ENCODE measurements around the gene RIPOR3. TPM values are rescaled to one million over a fixed set of nuclear protein-coding genes. Genes with fewer than 3 reads are reported as not detected.

Gene RIPOR3
- total RNA-seq, 1 experiment from 2014 or later: 0.46 TPM

DNA sequence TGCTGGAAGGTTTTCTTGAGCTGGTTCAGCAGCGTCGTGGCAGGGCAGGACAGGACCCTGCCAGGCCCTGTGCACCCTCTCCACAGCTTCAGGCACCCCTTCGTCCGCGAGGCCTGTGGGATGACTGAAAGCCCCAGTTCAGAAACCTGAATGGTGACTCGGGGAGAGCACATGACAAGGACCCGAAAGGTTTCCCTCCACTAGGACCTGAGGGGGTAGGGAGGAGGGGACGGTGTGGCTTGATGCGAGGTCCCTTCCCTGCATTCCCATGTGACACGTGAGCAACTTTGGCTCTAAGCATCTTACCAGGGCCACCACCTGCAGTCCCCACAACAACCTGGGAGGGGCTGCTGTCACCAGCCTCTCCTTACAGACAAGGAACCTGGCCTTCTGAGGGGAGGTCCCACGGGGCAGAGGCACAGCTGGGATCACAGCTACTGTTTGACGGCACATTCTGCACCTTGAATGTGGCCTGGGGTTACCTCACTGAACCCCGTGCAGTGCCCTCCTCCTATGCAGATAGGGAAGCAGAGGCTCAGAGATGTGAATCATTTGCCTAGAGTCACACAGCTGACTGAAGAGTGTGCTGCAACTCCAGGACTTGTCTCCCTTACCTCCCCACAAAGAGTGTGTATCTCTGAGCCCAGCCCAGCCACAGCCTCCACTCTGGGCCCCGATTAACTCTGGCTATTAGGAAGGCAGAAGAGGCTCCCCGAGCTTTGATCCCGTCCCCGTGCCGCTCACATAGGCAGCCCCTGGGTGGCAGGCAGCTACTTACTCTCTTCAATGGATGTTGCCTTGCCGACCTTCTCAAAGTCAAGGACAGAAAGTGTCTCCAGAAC is 96.5 kb downstream of the RIPOR3 start:
- WGBS (ENCODE audit: extremely low coverage, insufficient read length, low lambda C conversion rate): no CpG with 5 or more reads among the region's 19 CpGs
- TF ChIP-seq, protein P1, sequence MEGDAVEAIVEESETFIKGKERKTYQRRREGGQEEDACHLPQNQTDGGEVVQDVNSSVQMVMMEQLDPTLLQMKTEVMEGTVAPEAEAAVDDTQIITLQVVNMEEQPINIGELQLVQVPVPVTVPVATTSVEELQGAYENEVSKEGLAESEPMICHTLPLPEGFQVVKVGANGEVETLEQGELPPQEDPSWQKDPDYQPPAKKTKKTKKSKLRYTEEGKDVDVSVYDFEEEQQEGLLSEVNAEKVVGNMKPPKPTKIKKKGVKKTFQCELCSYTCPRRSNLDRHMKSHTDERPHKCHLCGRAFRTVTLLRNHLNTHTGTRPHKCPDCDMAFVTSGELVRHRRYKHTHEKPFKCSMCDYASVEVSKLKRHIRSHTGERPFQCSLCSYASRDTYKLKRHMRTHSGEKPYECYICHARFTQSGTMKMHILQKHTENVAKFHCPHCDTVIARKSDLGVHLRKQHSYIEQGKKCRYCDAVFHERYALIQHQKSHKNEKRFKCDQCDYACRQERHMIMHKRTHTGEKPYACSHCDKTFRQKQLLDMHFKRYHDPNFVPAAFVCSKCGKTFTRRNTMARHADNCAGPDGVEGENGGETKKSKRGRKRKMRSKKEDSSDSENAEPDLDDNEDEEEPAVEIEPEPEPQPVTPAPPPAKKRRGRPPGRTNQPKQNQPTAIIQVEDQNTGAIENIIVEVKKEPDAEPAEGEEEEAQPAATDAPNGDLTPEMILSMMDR (conservative IDR thresholded peaks at IDR 0.05): no peak
- H3K9me3 Mint-ChIP-seq: no peaks in the 10 kb centered on the region
- no peak overlapping the region for H4K5ac ChIP-seq (ENCODE audit: insufficient read length, low read depth, low read length)
- H4K20me1 ChIP-seq (ENCODE audit: control insufficient read depth, insufficient read depth, insufficient read length): no peaks in the 10 kb centered on the region
- peaks cover 1% of the 10 kb centered on the region; the same call in 1 of the 2 replicates for H3K27me3 Mint-ChIP-seq (ENCODE audit: low read depth)
- peak; percentile 52 for DNase-seq
- no peaks in the 10 kb centered on the region for H3K9me3 ChIP-seq (ENCODE audit: control insufficient read depth, low read depth, low read length)
- H3K4me1 ChIP-seq (ENCODE audit: insufficient read depth, low read length): no peaks in the 10 kb centered on the region
- no peak overlapping the region for H3K4ac ChIP-seq (ENCODE audit: low read depth, low read length)
- H2BK120ac ChIP-seq (ENCODE audit: low read depth, low read length, poor library complexity, severe bottlenecking): no peak overlapping the region
- H2AFZ ChIP-seq (ENCODE audit: low read length): no peak overlapping the region
- no peak overlapping the region for H2BK12ac ChIP-seq (ENCODE audit: insufficient read length, low read depth, low read length)
- H3T11ph ChIP-seq (ENCODE audit: low read length): no peak overlapping the region
- H4K91ac ChIP-seq (ENCODE audit: insufficient read length, low read depth, low read length): no peak overlapping the region
- peaks cover 0 to under 1% (median 0%) of the 10 kb centered on the region in 3 experiments; a peak in 2 of 7 replicates for H3K36me3 Mint-ChIP-seq (ENCODE audit: insufficient read depth in 1 of 3, low read depth in 3 of 3)
- no peak overlapping the region for H2BK5ac ChIP-seq (ENCODE audit: insufficient read length, low read length)
- H3K23me2 ChIP-seq (ENCODE audit: insufficient read length, low read depth, low read length, poor library complexity, severe bottlenecking): no peaks in the 10 kb centered on the region
- H3K4me3 Mint-ChIP-seq: no peak overlapping the region
- no peaks in the 10 kb centered on the region for H3K27me3 ChIP-seq (ENCODE audit: insufficient read depth, low read length)
- H3K23ac ChIP-seq (ENCODE audit: insufficient read length, low read depth, low read length): no peak overlapping the region
- H2BK20ac ChIP-seq (ENCODE audit: low read depth, low read length, poor library complexity, severe bottlenecking): no peak overlapping the region
- no peak overlapping the region for H3K56ac ChIP-seq (ENCODE audit: insufficient read length, low read depth, low read length)
- H3K9ac ChIP-seq (ENCODE audit: extremely low read depth, insufficient read length, low read length): no peak overlapping the region
- H2AK5ac ChIP-seq (ENCODE audit: insufficient read length, low read length): no peak overlapping the region
- H3K18ac ChIP-seq (ENCODE audit: insufficient read length, low read depth, low read length): no peak overlapping the region
- H3K79me1 ChIP-seq (ENCODE audit: insufficient read depth, low read depth, low read length, poor library complexity, severe bottlenecking): no peaks in the 10 kb centered on the region
- no peaks in the 10 kb centered on the region for H3K79me2 ChIP-seq (ENCODE audit: insufficient read depth, low read length)
- no peak overlapping the region for H2BK15ac ChIP-seq (ENCODE audit: low read depth, low read length)
- no peak overlapping the region; the same call in 1 of the 2 replicates for H3K14ac ChIP-seq (ENCODE audit: insufficient read depth, low read length)
- no peak overlapping the region for H4K8ac ChIP-seq (replicated peaks; ENCODE audit: insufficient read length, low read depth, low read length)
- no peak overlapping the region for H3K27ac Mint-ChIP-seq
- H3K27ac ChIP-seq (ENCODE audit: insufficient read length, low read depth, low read length): no peak overlapping the region
- H3K4me2 ChIP-seq (ENCODE audit: insufficient read depth, insufficient read length, low read length): no peak overlapping the region
- peaks cover 9 to 13% of the 10 kb centered on the region in 2 experiments for H3K4me1 Mint-ChIP-seq
